Measurements from ENCODE around the gene SF1. TPM values are rescaled to one million over a fixed set of nuclear protein-coding genes. Genes with fewer than 3 reads are reported as not detected.
A peak's percentile ranks its signal among the peaks of the same experiment; 100 is the strongest.

SF1 gene
- total RNA-seq, 2 donors from 2014 or later, result 323 to 406 TPM

- Mint-ChIP-seq H3K27ac (peak overlapping the region in 1 of 2 donors; percentile 57), H3K9me3 (no peaks in the 10 kb centered on the region), H3K36me3 (no peaks in the 10 kb centered on the region)
- DNase-seq (ENCODE audit: low spot score in 2 of 2) (no peak), ATAC-seq (no peak)
Measured at GRCh38 chr11:64728757-64729365, 49.5 kb downstream of the SF1 start.

DNA sequence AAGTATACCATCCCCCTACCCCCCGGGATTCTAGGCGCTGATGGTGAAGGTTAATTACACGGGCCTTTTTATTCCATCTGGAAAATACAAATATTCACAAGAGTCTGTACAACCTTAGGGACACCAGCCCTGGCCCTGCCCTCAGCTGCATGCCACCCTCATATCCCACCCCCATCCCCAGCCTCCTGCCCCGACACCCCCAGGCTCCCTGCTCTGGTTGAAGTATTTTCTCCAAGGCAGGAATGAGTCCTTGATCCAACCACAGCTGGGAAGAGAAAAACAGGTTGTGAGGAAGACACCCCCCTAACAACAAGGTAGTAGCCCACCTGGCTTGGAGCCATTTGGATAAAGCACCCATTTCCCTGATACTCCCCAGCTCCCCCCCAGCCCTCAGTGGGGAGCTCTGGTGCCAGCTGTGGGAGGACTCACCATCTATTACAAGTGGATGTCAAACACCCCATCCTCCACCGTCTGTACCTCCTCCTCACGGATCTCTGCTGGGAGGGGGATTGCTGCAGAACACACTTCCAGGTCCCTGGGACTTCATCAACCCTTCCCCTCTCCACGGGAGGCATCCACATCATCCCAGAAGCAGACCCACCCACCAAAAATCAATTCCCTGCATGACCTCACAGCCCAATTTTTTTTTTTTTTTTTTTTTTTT lies 51.3 kb downstream of the SF1 start:
- no peak for ATAC-seq
- Mint-ChIP-seq H3K9me3 (no peaks in the 10 kb centered on the region), H3K36me3 (no peaks in the 10 kb centered on the region), H3K27ac (no peak overlapping the region)
- DNase-seq (ENCODE audit: low spot score in 2 of 2), result no peak

- ATAC-seq, result no peak
- no peak overlapping the region for H3K27ac Mint-ChIP-seq
- no peaks in the 10 kb centered on the region for H3K9me3 Mint-ChIP-seq
- DNase-seq (ENCODE audit: low spot score in 2 of 2), result no peak
- H3K36me3 Mint-ChIP-seq, result no peaks in the 10 kb centered on the region
Measured at GRCh38 chr11:64726211-64726641, 52.1 kb downstream of the SF1 start.

DNA sequence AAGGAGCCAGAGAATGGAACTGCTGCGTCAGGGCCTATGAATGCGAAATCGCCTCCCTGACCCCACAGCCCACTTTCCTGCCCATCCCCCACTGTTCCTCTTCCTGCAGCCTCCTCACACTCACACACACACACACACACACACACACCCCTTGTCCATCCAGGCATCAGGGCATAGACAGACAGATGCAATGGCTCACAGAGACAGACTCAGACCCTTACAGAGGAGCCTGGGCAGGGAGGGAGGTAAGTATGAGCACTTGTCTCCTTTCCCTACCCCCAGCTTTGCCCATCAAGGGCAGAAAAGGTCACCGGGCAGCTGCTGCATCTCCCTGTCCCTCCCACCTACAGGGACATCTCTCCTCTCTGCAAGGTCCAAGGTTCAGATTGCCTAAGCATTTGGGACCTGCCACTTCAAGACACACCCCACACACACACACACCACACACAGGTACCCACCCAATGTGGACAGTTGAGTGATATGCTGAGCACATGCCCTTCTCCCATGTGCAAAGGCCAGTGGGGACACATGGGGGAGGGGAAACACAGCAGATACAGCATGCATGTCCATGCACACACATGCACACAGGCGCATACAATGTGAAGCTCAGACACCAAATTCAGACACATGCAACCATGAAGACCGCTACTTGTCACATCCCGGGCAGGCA lies 53.3 kb downstream of the SF1 start:
- DNase-seq (ENCODE audit: low spot score in 2 of 2) (no peak), ATAC-seq (no peak)
- Mint-ChIP-seq H3K27ac (no peak overlapping the region), H3K9me3 (no peaks in the 10 kb centered on the region), H3K36me3 (no peaks in the 10 kb centered on the region)

DNA sequence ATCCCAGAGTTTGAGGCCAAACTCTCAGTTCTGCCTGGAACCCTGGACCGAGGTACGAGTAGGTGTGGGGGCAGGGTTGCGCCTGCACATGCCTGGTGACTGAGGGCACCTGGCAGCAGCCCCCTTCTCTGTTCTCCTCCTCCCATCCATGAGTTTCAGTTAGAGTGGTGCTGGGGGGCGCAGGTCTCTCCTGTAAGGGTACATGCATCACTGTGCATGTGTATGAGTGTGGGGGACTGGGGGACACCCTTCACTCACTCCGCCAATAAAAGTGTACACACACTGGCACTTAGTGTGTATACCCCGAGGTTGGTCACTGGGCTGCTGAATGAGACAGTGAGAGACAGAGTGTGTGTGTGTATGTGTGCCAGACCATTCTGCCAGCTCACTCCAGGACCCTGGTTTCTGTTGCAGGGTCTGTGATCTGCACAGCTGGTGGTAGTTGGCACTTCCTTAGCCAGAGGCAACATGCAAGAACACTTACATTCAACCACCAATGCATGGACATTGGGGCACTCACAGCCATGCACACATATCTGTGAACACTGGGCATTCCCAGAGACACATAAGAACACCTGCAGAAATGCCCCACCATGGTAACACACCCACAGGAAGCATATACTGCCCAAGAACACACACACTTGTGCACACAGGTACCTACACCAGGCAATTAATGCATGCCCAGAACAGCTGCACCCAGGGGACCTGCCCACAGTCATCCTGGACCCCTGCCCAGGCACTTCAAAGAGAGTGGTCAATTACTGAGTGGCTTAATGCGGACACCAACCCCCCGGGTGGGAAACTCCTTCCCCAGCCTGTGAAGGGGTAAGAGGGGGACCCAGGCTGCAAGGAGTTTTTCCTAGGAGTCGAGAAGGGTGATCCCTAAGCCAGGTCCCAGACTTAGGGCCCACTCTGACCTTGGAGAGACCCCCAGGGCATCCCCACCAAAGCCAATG lies 54.2 kb downstream of the SF1 start:
- Mint-ChIP-seq H3K27ac (no peak overlapping the region), H3K36me3 (no peaks in the 10 kb centered on the region), H3K9me3 (no peaks in the 10 kb centered on the region)
- DNase-seq (ENCODE audit: low spot score in 2 of 2) (no peak), ATAC-seq (no peak)

DNA sequence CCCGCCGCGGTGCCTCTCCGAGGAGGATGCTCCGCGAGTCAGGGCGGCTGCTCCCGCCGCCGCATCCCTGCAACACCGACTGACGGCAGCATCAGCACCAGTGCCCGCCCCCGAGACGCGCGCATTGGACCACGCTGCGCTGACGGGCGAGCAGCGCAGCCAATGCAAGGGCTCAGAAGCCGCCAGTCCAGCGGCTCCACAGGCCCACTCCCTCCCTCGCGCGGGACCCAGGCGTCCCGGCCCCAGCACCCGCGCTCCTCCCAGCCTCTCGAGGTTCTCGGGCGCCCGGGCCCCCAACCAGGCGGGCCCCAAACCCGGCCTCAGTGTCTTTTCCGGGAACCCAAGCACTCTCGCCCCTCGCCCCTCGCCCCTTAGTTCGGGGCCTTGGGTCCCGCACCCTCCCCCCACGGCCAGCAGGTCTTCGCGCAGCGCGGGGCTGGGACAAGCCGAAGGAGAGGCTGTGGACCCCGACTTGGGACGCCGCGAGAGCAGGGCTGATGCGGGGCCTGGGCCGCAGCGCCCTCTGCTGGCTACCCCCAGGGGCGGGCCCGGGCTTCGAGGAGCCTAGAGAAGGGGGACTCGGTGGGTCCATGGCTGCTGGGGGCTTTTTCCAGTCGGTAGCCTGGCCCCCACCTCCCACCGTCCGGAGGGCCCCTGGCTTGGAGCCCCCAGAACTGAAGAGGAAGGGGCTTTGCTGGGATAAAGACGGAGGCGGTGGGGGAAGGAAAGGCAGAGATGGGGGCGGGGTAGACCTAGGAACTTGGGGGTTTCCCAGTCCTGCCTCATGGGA lies 55.0 kb downstream of the SF1 start, which contains the start of gene NRXN2:
Gene NRXN2, minus strand, starts transcription at position 81 of the 790 bp plus-strand sequence. CDS start 9,498 bp downstream, outside the sequence.
- Mint-ChIP-seq H3K27ac (peak within 1 kb of the TSS in 1 of 2 donors; percentile 50), H3K9me3 (no peaks in the 10 kb centered on the region), H3K36me3 (no peaks in the 10 kb centered on the region)
- DNase-seq (ENCODE audit: low spot score in 2 of 2) (peak; percentile 89), ATAC-seq (peak; percentile 99)

GRCh38 chr11:64722141-64723065 lies 55.9 kb downstream of the SF1 start:
- H3K27ac Mint-ChIP-seq, result no peak overlapping the region
- ATAC-seq (no peak), DNase-seq (ENCODE audit: low spot score in 2 of 2) (no peak)
- no peaks in the 10 kb centered on the region for H3K36me3 Mint-ChIP-seq
- H3K9me3 Mint-ChIP-seq, result no peaks in the 10 kb centered on the region

DNA sequence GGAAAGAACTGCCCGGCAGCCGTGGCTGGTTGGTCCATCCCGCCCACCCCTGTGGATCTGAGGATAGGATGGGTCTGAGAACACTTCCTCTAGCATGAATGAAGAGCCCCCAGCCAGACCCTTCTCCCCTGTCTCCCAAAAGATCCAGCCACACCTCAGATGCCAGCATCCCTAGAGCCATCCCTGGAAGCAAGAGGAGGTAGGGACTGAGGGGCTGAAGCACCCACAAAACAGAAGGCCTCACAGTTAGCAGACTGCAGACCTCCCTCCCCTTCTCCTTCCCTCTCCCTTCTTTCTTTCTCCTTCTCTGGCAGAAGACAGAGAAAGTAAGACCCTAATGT lies 57.0 kb downstream of the SF1 start:
- H3K27ac Mint-ChIP-seq, result no peak overlapping the region
- H3K9me3 Mint-ChIP-seq, result no peaks in the 10 kb centered on the region
- ATAC-seq (no peak), DNase-seq (ENCODE audit: low spot score in 2 of 2) (no peak)
- no peaks in the 10 kb centered on the region for H3K36me3 Mint-ChIP-seq

- Mint-ChIP-seq H3K9me3 (no peaks in the 10 kb centered on the region), H3K27ac (no peak overlapping the region), H3K36me3 (no peaks in the 10 kb centered on the region)
- ATAC-seq, result no peak
- DNase-seq (ENCODE audit: low spot score in 2 of 2), result no peak
Measured at GRCh38 chr11:64720640-64721358, 57.5 kb downstream of the SF1 start.

GRCh38 chr11:64720167-64720566 lies 58.2 kb downstream of the SF1 start:
- DNase-seq (ENCODE audit: low spot score in 2 of 2) (no peak), ATAC-seq (no peak)
- no peak overlapping the region for H3K27ac Mint-ChIP-seq
- H3K36me3 Mint-ChIP-seq, result no peaks in the 10 kb centered on the region
- H3K9me3 Mint-ChIP-seq, result no peaks in the 10 kb centered on the region

DNA sequence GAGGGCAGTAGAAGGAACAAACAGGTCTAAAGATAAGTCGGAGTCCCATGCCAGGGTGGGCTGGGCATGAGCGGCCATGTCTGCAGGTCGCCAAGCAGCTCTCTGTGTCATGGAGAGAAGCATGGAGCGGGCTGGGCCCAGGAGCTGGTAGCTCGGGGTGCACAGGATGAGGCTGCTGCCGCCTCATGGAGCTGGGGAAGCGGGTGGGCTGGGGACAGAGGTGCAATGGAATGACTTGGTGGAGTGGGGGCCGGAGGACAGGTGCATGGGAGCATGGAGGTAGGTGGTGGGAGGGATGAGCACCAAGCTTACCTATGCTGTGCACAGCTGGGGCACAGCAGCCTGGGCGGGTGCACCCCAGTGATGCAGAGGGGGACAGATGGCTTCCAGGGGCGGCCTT lies 58.9 kb downstream of the SF1 start:
- no peak for DNase-seq (ENCODE audit: low spot score in 2 of 2)
- H3K27ac Mint-ChIP-seq, result no peak overlapping the region
- ATAC-seq, result no peak
- no peaks in the 10 kb centered on the region for H3K9me3 Mint-ChIP-seq
- no peaks in the 10 kb centered on the region for H3K36me3 Mint-ChIP-seq

DNA sequence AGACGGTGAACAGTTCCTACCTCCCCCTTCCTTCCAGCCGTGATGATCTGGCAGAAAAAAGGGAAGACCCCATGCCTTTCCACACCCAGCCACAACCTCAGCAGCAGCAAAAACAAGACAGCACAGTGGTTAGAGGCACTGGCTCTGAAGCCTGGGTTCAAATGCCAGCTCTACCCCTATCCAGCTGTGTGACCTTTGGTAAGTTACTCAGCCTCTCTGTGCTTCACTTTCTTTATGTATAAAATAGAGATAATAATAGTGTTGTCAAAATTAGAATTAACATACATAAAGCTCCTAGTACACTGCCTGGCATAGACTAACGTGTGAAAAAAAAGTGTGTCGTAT lies 59.6 kb downstream of the SF1 start:
- DNase-seq (ENCODE audit: low spot score in 2 of 2), result no peak
- no peak for ATAC-seq
- H3K27ac Mint-ChIP-seq, result no peak overlapping the region
- no peaks in the 10 kb centered on the region for H3K36me3 Mint-ChIP-seq
- H3K9me3 Mint-ChIP-seq, result no peaks in the 10 kb centered on the region

DNA sequence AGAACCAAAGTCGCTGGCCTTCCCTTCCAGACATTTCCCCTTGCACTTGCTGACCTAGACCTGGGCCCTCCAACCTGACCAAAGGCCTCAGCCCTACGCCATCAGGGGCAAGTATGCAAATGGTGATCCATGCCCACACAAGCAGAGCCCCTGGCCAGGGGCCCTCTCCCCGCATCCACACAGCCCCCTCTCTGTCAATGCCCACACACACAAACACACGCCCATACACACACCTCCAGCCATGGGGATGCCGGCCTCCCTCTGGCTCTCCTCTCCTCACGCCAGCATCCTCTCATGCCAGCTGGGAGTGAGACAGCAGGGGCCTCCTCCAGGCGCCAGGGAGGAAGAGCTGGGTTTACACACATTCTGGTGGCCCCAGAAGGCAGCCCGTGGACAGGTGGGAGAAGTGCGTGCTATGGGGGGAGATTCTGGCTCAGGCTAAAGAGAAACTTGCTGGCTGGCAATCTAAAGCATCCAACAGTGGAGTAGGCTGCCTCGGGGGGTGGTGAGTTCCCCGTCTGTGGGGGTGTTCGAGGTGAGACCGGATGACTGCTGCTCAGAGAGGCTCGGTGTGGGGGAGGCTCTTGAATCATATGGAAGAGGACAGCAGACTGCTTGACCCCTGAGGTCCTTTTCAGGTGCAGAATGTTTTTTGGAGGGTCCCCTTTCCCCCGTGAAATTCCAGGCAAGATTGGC lies 60.1 kb downstream of the SF1 start:
- no peaks in the 10 kb centered on the region for H3K9me3 Mint-ChIP-seq
- no peak overlapping the region for H3K27ac Mint-ChIP-seq
- DNase-seq (ENCODE audit: low spot score in 2 of 2), result no peak
- no peaks in the 10 kb centered on the region for H3K36me3 Mint-ChIP-seq
- no peak for ATAC-seq

- DNase-seq (ENCODE audit: low spot score in 2 of 2), result no peak
- Mint-ChIP-seq H3K36me3 (peaks cover 0 to under 1% of the 10 kb centered on the region in 2 donors), H3K9me3 (no peaks in the 10 kb centered on the region), H3K27ac (no peak overlapping the region)
- ATAC-seq, result no peak
Measured at GRCh38 chr11:64717268-64717578, 61.1 kb downstream of the SF1 start.

All from activated naive CD4-positive, alpha-beta T cell treated with anti-CD3 and anti-CD28 coated beads, Interleukin-2, amount 50 U/mL, for 72 hours (primary cell).